ENCODE data around the gene TLN1.
A peak's percentile ranks its signal among the peaks of the same experiment; 100 is the strongest.

The TLN1 gene

DNA sequence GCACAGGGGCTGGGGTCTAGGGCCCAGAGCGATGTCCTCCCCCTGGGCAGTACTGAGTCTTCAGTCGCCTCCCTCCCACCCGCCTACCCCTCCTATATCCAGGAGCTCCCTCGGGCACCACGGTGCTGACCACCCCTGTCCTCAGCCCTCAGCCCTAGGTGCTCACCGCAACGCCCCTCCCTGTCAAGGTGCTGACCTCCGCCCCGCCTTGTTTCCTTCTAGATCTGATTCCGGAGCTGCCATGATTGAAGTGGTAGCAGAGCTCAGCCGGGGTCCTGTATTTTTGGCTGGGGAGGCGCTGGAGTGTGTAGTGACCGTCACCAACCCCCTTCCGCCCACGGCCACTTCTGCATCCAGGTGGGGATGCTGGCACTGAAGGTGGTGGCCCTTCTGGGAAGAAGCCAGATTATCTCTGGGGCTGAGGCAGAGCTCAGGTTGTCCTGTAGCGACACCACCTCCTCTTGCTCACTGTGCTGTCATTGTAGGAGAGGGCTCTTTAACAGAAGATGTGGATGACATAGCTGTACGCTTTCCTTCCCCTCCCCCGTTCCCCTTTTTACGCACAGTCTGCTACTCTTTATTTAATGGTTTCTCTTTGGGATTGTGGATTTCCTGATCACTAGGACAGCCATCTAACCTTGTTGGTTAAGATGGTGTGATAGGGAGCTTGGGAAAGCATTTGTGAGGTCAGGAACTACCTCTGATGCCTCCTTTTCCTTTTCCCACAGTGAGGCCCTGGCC is 17.7 kb upstream of the TLN1 start:
- Histone ChIP-seq H3K9ac (ENCODE audit: low read depth, low read length) (peak overlapping the region; percentile 94), H3K4me1 (ENCODE audit: control insufficient read depth, insufficient read depth, low read length) (peaks cover 32% of the 10 kb centered on the region), H3K36me3 (ENCODE audit: insufficient read depth, low read length) (peaks cover 43% of the 10 kb centered on the region), H3K9me3 (replicated peaks; ENCODE audit: low read length) (no peaks in the 10 kb centered on the region), H3K4me2 (ENCODE audit: low read length) (peak overlapping the region; percentile 89), H3K4me3 (ENCODE audit: low read length) (peak overlapping the region; percentile 89), H3K27me3 (ENCODE audit: control insufficient read depth, insufficient read depth, low read length) (no peaks in the 10 kb centered on the region)

DNA sequence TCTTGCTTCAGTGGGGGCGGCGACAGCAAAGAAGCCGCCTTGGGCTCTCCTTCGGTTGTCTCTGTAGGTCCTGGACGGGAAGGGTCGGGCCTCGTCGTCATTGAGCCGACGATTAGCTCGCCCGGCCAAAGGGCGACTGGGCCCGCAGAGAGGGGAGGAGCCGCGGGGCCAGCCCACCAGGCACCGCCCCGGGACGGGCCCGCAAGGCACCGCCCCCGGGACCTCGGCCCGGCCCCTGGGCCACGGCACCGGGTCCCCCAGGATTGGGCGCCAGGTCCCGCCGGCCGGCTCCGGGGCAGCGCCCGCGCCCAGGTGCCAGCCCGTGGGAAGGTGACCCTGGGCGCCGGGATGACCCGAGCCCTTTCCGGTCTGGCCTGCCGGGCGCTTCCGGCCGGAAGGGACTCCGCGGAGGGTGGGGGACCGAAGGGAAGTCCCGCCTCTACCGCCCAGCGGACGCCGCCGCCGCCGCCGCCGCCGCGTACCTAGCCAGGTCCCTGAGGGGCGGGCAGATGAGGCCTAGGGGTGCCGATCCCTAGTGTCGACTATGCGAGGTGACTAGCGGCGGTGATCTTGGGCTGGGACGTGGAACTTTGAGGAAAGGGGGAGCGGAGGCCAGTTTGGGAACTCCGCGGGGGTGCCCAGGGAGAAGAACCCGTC is 17.0 kb upstream of the TLN1 start, which contains the start of the genes GBA2 and RGP1:
Gene GBA2, minus strand, starts transcription at position 371 of the 657 bp plus-strand sequence. CDS start 524 bp downstream, outside the sequence.
Gene RGP1, plus strand, starts transcription at position 430 of the 657 bp plus-strand sequence. CDS start 469 bp downstream, outside the sequence.
- peak within 1 kb of the TSS; percentile 94 for H3K9ac ChIP-seq (ENCODE audit: low read depth, low read length)
- H3K4me3 ChIP-seq (ENCODE audit: low read length): peak within 1 kb of the TSS; percentile 89
- H3K4me1 ChIP-seq (ENCODE audit: control insufficient read depth, insufficient read depth, low read length): peaks cover 32% of the 10 kb centered on the region
- no peaks in the 10 kb centered on the region for H3K27me3 ChIP-seq (ENCODE audit: control insufficient read depth, insufficient read depth, low read length)
- H3K4me2 ChIP-seq (ENCODE audit: low read length): peak within 1 kb of the TSS; percentile 89
- H3K9me3 ChIP-seq (replicated peaks; ENCODE audit: low read length): no peaks in the 10 kb centered on the region
- peaks cover 45% of the 10 kb centered on the region for H3K36me3 ChIP-seq (ENCODE audit: insufficient read depth, low read length)

DNA sequence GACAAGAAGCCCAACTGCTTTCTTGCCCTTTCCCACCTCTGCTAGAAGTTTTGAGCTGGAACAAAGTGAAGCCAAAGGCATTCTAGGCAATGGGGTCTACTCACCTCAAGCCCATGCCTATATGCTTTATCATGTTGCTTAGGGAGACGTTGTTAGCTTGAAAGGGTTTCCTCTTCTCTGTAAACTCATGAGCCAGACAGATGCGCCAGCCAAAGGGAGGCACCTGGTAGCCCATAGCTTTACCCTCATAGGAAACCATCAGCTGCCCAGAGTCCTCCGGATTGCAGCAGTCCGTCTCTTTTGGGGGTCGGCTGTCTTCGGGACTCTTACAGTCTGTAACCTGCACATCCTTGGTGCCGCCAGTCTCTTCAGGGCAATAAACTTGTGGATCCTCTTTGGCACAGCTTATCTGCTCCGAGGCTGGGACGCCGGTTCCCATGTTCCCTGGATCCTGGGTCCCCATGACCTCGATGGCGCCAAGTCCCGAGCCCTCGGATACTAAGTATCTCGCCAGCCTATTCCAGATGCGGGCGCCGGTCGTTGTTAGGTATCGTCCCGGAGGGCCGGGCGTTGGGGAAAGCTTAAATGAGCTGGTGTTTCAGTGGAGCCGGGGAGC is 16.4 kb upstream of the TLN1 start:
- Histone ChIP-seq H3K9ac (ENCODE audit: low read depth, low read length) (peak overlapping the region; percentile 94), H3K4me3 (ENCODE audit: low read length) (peak overlapping the region; percentile 89), H3K27me3 (ENCODE audit: control insufficient read depth, insufficient read depth, low read length) (no peaks in the 10 kb centered on the region), H3K36me3 (ENCODE audit: insufficient read depth, low read length) (peaks cover 45% of the 10 kb centered on the region), H3K9me3 (replicated peaks; ENCODE audit: low read length) (no peaks in the 10 kb centered on the region), H3K4me2 (ENCODE audit: low read length) (peak overlapping the region; percentile 89), H3K4me1 (ENCODE audit: control insufficient read depth, insufficient read depth, low read length) (peaks cover 32% of the 10 kb centered on the region)

DNA sequence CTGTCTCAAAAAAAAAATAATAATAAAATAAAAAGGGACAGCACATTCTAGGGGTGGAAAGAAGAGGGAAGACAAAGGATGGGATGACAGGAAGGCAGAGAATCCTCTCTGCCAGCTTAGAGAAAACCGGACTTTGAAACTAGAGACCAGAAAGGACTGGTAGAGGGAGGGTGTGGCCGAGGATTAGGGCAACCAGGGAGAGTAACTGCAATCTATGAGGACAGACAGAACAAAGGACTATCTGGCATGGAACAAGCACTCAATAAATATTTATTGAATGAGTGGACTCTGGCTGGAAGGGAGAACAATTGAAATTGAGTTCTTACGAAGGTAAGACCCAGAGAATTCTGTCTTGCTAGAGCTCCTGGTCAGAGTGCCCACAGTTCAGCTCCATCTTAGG is 14.6 kb upstream of the TLN1 start:
- H3K27me3 ChIP-seq (ENCODE audit: control insufficient read depth, insufficient read depth, low read length): no peaks in the 10 kb centered on the region
- peaks cover 44% of the 10 kb centered on the region for H3K36me3 ChIP-seq (ENCODE audit: insufficient read depth, low read length)
- peaks cover 32% of the 10 kb centered on the region for H3K4me1 ChIP-seq (ENCODE audit: control insufficient read depth, insufficient read depth, low read length)
- peak overlapping the region; percentile 89 for H3K4me3 ChIP-seq (ENCODE audit: low read length)
- H3K9ac ChIP-seq (ENCODE audit: low read depth, low read length): peak overlapping the region; percentile 18
- H3K9me3 ChIP-seq (replicated peaks; ENCODE audit: low read length): no peaks in the 10 kb centered on the region
- H3K4me2 ChIP-seq (ENCODE audit: low read length): peak overlapping the region; percentile 89

DNA sequence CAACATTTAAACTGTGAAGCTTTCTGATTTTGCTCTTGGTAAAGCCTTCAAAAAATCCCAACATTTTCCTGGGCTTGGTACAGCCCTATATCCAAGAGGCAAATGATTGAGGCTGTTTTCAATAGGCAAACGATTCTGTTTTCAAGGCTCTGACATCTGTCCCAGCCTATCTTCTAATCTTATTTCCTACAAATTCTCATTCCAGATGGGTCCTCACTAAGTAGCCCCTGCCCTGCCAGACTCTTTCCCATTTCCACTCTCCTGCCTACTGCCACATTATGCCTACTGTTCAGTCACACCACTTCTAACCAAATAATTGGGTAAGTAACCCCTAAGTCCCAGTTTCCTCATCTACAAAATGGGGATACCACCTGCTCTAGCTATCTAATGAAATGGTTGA is 13.6 kb upstream of the TLN1 start:
- no peaks in the 10 kb centered on the region for H3K9me3 ChIP-seq (replicated peaks; ENCODE audit: low read length)
- peak overlapping the region; percentile 89 for H3K4me3 ChIP-seq (ENCODE audit: low read length)
- H3K27me3 ChIP-seq (ENCODE audit: control insufficient read depth, insufficient read depth, low read length): no peaks in the 10 kb centered on the region
- H3K9ac ChIP-seq (ENCODE audit: low read depth, low read length): no peak overlapping the region
- peaks cover 32% of the 10 kb centered on the region for H3K4me1 ChIP-seq (ENCODE audit: control insufficient read depth, insufficient read depth, low read length)
- H3K4me2 ChIP-seq (ENCODE audit: low read length): peak overlapping the region; percentile 89
- peaks cover 42% of the 10 kb centered on the region for H3K36me3 ChIP-seq (ENCODE audit: insufficient read depth, low read length)

DNA sequence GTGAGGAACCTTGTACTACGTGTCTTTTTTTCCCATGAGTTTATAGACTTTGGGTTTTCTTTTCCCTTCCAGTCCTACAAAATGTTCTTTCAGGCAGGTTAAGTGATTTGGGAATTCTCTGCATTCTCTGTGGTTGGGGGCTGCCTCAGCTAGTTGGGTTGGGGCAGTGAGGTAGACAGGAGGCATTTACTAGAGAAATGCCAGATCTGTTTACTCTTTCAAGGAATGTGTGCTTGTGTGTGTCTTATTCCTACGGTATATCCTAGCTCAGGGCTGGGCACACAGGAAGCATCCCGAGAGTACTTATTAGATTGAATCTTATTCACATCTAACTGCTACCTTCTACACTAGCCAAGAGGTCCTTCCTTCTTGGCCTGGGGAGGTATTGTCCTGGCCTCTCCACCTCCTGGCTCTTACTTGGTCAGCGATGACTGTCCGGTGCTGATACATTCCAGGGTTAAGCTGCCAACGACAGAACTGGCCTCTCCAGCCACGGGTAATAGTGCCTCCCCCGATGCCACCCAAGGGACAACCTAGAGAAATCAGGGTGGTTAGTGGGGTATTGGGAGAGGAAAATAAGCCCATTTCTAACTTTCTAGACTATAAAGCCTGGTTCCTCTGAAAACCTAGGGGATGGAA is 12.0 kb upstream of the TLN1 start:
- H3K36me3 ChIP-seq (ENCODE audit: insufficient read depth, low read length): peaks cover 55% of the 10 kb centered on the region

DNA sequence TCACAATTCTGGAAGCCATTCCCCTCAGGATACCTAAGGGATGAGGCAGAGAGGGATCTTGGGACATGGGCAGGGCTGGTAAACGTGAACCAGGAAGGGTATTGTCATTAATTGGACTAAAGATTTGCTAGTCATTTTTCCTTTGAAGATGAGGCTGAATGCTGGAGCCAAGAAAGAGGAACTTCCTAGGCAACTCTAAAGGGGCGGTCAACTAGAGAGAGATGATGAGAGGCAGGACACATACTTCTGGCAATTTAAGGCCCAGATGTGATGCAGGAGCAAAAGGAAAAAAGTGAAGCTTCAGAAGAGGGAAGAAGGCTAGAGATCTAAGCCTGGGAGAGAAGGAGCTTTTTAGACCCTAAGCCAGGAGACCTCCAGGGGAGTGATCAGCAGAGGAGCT is 11.5 kb upstream of the TLN1 start:
- Histone ChIP-seq H3K4me3 (ENCODE audit: low read length) (no peak overlapping the region), H3K27me3 (ENCODE audit: control insufficient read depth, insufficient read depth, low read length) (no peaks in the 10 kb centered on the region), H3K4me1 (ENCODE audit: control insufficient read depth, insufficient read depth, low read length) (peaks cover 24% of the 10 kb centered on the region), H3K9ac (ENCODE audit: low read depth, low read length) (no peak overlapping the region), H3K36me3 (ENCODE audit: insufficient read depth, low read length) (peaks cover 61% of the 10 kb centered on the region), H3K9me3 (replicated peaks; ENCODE audit: low read length) (no peaks in the 10 kb centered on the region), H3K4me2 (ENCODE audit: low read length) (no peak overlapping the region)

More for the DNA sequence above, 12.0 kb upstream of the TLN1 start:
- Histone ChIP-seq H3K9me3 (replicated peaks; ENCODE audit: low read length) (no peaks in the 10 kb centered on the region), H3K4me3 (ENCODE audit: low read length) (no peak overlapping the region), H3K4me1 (ENCODE audit: control insufficient read depth, insufficient read depth, low read length) (peaks cover 24% of the 10 kb centered on the region), H3K4me2 (ENCODE audit: low read length) (no peak overlapping the region), H3K9ac (ENCODE audit: low read depth, low read length) (no peak overlapping the region), H3K27me3 (ENCODE audit: control insufficient read depth, insufficient read depth, low read length) (no peaks in the 10 kb centered on the region)

DNA sequence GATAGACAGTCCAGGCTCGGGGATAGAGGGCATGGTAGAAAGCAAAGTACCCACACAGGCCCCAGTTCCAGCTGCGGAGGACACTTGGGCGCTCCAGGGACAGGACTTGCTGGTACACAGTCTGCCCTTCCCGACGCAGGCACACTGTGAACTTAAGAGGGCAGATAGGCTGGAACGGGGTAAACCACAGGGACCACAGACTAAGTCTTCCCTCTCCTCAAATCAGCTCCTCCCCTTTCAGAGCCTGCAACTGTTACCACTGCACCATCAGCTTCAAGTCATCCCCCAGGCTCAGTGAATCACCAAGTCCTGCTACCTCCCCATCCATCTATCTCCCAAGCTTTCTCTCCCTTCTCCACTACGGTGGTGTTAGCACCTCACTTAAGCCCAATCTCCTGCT is 9.7 kb upstream of the TLN1 start:
- H3K27me3 ChIP-seq (ENCODE audit: control insufficient read depth, insufficient read depth, low read length): no peaks in the 10 kb centered on the region
- H3K4me3 ChIP-seq (ENCODE audit: low read length): no peak overlapping the region
- no peak overlapping the region for H3K9ac ChIP-seq (ENCODE audit: low read depth, low read length)
- peaks cover 78% of the 10 kb centered on the region for H3K36me3 ChIP-seq (ENCODE audit: insufficient read depth, low read length)
- H3K4me1 ChIP-seq (ENCODE audit: control insufficient read depth, insufficient read depth, low read length): peaks cover 13% of the 10 kb centered on the region
- no peak overlapping the region for H3K4me2 ChIP-seq (ENCODE audit: low read length)
- no peaks in the 10 kb centered on the region for H3K9me3 ChIP-seq (replicated peaks; ENCODE audit: low read length)

DNA sequence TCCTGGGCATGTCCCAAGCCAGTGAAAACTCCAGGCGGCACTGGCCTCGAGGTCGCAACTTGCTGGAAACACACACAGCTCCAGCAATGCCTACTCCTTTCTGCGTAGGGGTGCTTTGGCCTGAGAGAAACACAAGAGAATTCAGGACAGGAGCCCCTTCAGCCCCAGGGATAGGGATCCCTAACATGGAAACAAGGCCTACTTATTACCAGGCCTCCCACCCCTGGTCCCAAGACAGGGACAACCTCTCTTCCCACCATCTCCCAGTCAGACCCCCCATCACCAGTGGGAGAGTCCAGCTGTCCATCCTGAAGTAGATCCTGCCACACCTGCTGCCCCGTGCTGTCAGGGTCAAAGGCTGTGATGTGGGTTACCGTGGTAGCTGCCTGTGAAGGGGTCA is 8.2 kb upstream of the TLN1 start:
- H3K9ac ChIP-seq (ENCODE audit: low read depth, low read length): no peak overlapping the region
- H3K9me3 ChIP-seq (replicated peaks; ENCODE audit: low read length): no peaks in the 10 kb centered on the region
- no peak overlapping the region for H3K4me3 ChIP-seq (ENCODE audit: low read length)
- H3K4me1 ChIP-seq (ENCODE audit: control insufficient read depth, insufficient read depth, low read length): no peaks in the 10 kb centered on the region
- H3K36me3 ChIP-seq (ENCODE audit: insufficient read depth, low read length): peaks cover 92% of the 10 kb centered on the region
- H3K27me3 ChIP-seq (ENCODE audit: control insufficient read depth, insufficient read depth, low read length): no peaks in the 10 kb centered on the region
- no peak overlapping the region for H3K4me2 ChIP-seq (ENCODE audit: low read length)

DNA sequence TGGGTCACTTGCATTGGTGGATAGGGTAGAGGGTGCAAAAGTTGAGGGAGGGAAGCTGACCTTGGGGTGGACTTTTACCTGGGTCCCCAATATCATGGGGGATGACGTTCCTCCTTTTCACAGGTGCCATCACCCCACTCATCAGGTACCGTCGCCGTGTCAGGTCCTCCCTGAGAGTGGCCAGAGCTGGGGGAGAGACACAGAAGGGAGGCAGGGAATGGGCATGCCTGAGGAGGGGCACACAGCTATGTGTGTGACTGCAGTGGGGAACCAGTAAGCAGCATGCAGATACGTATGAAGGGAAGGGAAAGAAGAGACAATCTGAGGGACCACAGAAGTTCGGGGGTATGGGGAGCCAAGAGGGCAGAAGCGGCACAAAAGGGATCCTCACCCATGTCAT is 6.9 kb upstream of the TLN1 start:
- peaks cover 6% of the 10 kb centered on the region for H3K4me1 ChIP-seq (ENCODE audit: control insufficient read depth, insufficient read depth, low read length)
- no peak overlapping the region for H3K4me3 ChIP-seq (ENCODE audit: low read length)
- H3K36me3 ChIP-seq (ENCODE audit: insufficient read depth, low read length): peaks cover 93% of the 10 kb centered on the region
- H3K9ac ChIP-seq (ENCODE audit: low read depth, low read length): no peak overlapping the region
- no peaks in the 10 kb centered on the region for H3K9me3 ChIP-seq (replicated peaks; ENCODE audit: low read length)
- no peaks in the 10 kb centered on the region for H3K27me3 ChIP-seq (ENCODE audit: control insufficient read depth, insufficient read depth, low read length)
- H3K4me2 ChIP-seq (ENCODE audit: low read length): no peak overlapping the region

DNA sequence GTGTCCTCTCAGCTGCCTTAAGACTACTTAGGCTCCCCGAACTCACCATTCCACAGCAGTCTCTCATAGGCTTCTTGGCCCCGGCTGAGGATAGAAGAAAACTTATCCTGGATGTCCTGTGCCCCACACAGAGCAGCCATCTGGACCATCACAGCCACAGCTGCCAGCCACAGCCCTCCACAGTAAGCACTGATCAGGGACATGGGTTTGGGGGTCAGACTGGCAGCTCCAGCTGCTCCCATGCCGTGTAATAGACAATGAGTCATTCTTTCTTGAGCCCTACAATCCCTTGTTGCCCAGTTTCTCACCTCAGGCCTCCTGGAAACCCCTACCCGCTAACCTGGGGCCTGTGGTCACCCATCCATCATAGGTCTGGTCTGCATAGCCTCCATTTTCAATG is 6.2 kb upstream of the TLN1 start:
- Histone ChIP-seq H3K9me3 (replicated peaks; ENCODE audit: low read length) (no peaks in the 10 kb centered on the region), H3K4me3 (ENCODE audit: low read length) (no peak overlapping the region), H3K4me2 (ENCODE audit: low read length) (no peak overlapping the region), H3K4me1 (ENCODE audit: control insufficient read depth, insufficient read depth, low read length) (peaks cover 13% of the 10 kb centered on the region), H3K36me3 (ENCODE audit: insufficient read depth, low read length) (peaks cover 85% of the 10 kb centered on the region), H3K9ac (ENCODE audit: low read depth, low read length) (no peak overlapping the region), H3K27me3 (ENCODE audit: control insufficient read depth, insufficient read depth, low read length) (no peaks in the 10 kb centered on the region)

Data from skeletal muscle satellite cell (primary cell).